Panc1 (cell line): ENCODE results near the gene FRMD5. TPM values are rescaled to one million over a fixed set of nuclear protein-coding genes. Genes with fewer than 3 reads are reported as not detected.

Experiments used
- ATAC-seq: fragments of 200-7000 bp; cut with Tn5 transposase; 2 replicates; pipeline ENCODE4 v1.9.1; 2020; ENCODE audit warnings: mild to moderate bottlenecking, moderate library complexity
- BruUV-seq: library from RNA; stranded (reverse); fragments of 400-500 nt; replicated peaks from 2 replicates; lab custom pipeline; 2021; lab: Mats Ljungman, UMichigan
- CTCF ChIA-PET: fragments of 300-600 bp; sonication (Branson Sonifier 250); formaldehyde crosslinking; loops from one replicate; lab custom pipeline; 2022; ENCODE audit warnings: antibody characterized with exemption; lab: Charles Lee
- POLR2A ChIA-PET: fragments of 300-600 bp; sonication (Branson Sonifier 250); formaldehyde crosslinking; loops from one replicate; lab custom pipeline; 2022; ENCODE audit warnings: antibody characterized with exemption; lab: Charles Lee
- DNase-seq: peaks from one replicate; pipeline ENCODE4 v3.0.0-alpha.2; 2010; ENCODE audit warnings: low read depth, low spot score
- H3K27ac ChIP-seq: 2 replicates; pipeline ENCODE4 v1.5.1; 2011; ENCODE audit warnings: mild to moderate bottlenecking, low read length, inconsistent platforms
- H3K27me3 ChIP-seq: fragments of 200-500 bp; sonication (Bioruptor generic); 2 replicates; pipeline ENCODE4 v1.6.0; 2014; ENCODE audit warnings: low read length, inconsistent platforms; ENCODE audit not compliant: control insufficient read depth, insufficient read depth
- H3K36me3 ChIP-seq: fragments of 200-500 bp; sonication (Bioruptor generic); 2 replicates; pipeline ENCODE4 v1.5.1; 2014; ENCODE audit warnings: inconsistent platforms, mild to moderate bottlenecking, low read length, moderate library complexity; ENCODE audit not compliant: control insufficient read depth, insufficient read depth
- H3K4me1 ChIP-seq: 2 replicates; pipeline ENCODE4 v1.5.1; 2011; ENCODE audit warnings: inconsistent platforms, mild to moderate bottlenecking, low read length, moderate library complexity; ENCODE audit not compliant: control insufficient read depth, insufficient read depth
- H3K4me3 ChIP-seq, 2 experiments: 2 replicates each; pipeline ENCODE4 v1.5.1; 2011 to 2012; ENCODE audit warnings: low read depth in 2 of 2, low read length in 2 of 2, mild to moderate bottlenecking in 2 of 2, inconsistent platforms in 1 of 2, moderate library complexity in 1 of 2
- H3K9me3 ChIP-seq: fragments of 200-500 bp; sonication (Bioruptor generic); 2 replicates; pipeline ENCODE4 v1.5.1; 2014; ENCODE audit warnings: low read depth, mild to moderate bottlenecking, inconsistent platforms, low read length, moderate library complexity; ENCODE audit not compliant: control insufficient read depth, insufficient read depth
- POLR2AphosphoS5 ChIP-seq: IDR thresholded peaks from 2 replicates; pipeline ENCODE4 v1.6.1; 2012; ENCODE audit warnings: mild to moderate bottlenecking, low read depth, low read length, moderate library complexity
- SIN3A ChIP-seq: IDR thresholded peaks from 2 replicates; pipeline ENCODE4 v1.6.1; 2012; ENCODE audit warnings: low read depth, mild to moderate bottlenecking, low read length, moderate library complexity, borderline replicate concordance; ENCODE audit not compliant: insufficient read depth
- TCF7L2 ChIP-seq: IDR thresholded peaks from 2 replicates; pipeline ENCODE4 v1.6.1; 2011; ENCODE audit warnings: mild to moderate bottlenecking, low read depth, low read length, inconsistent platforms
- in situ Hi-C: cut with HindIII; loops from 2 replicates; pipeline ENCODE4 v1.10.0; 2016; ENCODE audit warnings: low sequenced_read_pairs, low pct_unique_long_range_greater_than_20kb
- intact Hi-C: fragments of 100-400 bp; cut with micrococcal nuclease; formaldehyde crosslinking; loops from one replicate; pipeline ENCODE4 v1.10.0; 2022; ENCODE audit not compliant: unreplicated experiment
- total RNA-seq: library from RNA; stranded (reverse); gene quantifications from one replicate; pipeline ENCODE4 v1.2.1, GENCODE V29; 2021; ENCODE audit not compliant: unreplicated experiment
- TF ChIP-seq, protein P1 (sequence below), 2 experiments: IDR thresholded peaks; 2 replicates each; pipeline ENCODE4 v1.6.1; 2011 to 2012; ENCODE audit warnings: low read depth in 2 of 2, control low read depth in 1 of 2, low read length in 1 of 2, mild to moderate bottlenecking in 1 of 2, moderate library complexity in 1 of 2; ENCODE audit not compliant: insufficient read depth in 1 of 2
- TF ChIP-seq, protein P2 (sequence below): fragments of 450-650 bp; IDR thresholded peaks from 2 replicates; pipeline ENCODE4 v1.5.1; 2017; ENCODE audit warnings: mild to moderate bottlenecking

The FRMD5 gene
- total RNA-seq, 1 experiment from 2014 or later, result 18.3 TPM

- ATAC-seq (no peak), DNase-seq (no peak)
- Histone ChIP-seq H3K27ac (no peak overlapping the region), H3K36me3 (no peaks in the 10 kb centered on the region), H3K4me3 (no peak overlapping the region), H3K9me3 (no peaks in the 10 kb centered on the region), H3K27me3 (no peaks in the 10 kb centered on the region), H3K4me1 (no peaks in the 10 kb centered on the region)
- no TSS peak for BruUV-seq
- TF ChIP-seq POLR2AphosphoS5, result no peak
- no peak for TF ChIP-seq SIN3A
- TF ChIP-seq TCF7L2, result no peak
- POLR2A ChIA-PET, result no interaction called here
- in situ Hi-C loops, result no loop called here
- CTCF ChIA-PET, result no interaction called here
- intact Hi-C loops, result loop anchor here (5.0 kb wide), 1 partner anchor 167 kb away; no protein-coding TSS in a partner anchor
Measured at GRCh38 chr15:43899928-43900327, 295.1 kb downstream of the FRMD5 start.

- Histone ChIP-seq H3K4me1 (no peaks in the 10 kb centered on the region), H3K4me3 (no peak overlapping the region), H3K36me3 (no peaks in the 10 kb centered on the region), H3K27ac (no peak overlapping the region), H3K27me3 (no peaks in the 10 kb centered on the region), H3K9me3 (no peaks in the 10 kb centered on the region)
- ChIA-PET CTCF (no interaction called here), POLR2A (no interaction called here)
- DNase-seq (no peak), ATAC-seq (no peak)
- intact Hi-C loops, result no loop called here
- in situ Hi-C loops, result no loop called here
- no peak for TF ChIP-seq TCF7L2
- TF ChIP-seq, protein P1, sequence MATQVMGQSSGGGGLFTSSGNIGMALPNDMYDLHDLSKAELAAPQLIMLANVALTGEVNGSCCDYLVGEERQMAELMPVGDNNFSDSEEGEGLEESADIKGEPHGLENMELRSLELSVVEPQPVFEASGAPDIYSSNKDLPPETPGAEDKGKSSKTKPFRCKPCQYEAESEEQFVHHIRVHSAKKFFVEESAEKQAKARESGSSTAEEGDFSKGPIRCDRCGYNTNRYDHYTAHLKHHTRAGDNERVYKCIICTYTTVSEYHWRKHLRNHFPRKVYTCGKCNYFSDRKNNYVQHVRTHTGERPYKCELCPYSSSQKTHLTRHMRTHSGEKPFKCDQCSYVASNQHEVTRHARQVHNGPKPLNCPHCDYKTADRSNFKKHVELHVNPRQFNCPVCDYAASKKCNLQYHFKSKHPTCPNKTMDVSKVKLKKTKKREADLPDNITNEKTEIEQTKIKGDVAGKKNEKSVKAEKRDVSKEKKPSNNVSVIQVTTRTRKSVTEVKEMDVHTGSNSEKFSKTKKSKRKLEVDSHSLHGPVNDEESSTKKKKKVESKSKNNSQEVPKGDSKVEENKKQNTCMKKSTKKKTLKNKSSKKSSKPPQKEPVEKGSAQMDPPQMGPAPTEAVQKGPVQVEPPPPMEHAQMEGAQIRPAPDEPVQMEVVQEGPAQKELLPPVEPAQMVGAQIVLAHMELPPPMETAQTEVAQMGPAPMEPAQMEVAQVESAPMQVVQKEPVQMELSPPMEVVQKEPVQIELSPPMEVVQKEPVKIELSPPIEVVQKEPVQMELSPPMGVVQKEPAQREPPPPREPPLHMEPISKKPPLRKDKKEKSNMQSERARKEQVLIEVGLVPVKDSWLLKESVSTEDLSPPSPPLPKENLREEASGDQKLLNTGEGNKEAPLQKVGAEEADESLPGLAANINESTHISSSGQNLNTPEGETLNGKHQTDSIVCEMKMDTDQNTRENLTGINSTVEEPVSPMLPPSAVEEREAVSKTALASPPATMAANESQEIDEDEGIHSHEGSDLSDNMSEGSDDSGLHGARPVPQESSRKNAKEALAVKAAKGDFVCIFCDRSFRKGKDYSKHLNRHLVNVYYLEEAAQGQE (IDR thresholded peaks at IDR 0.05; ENCODE audit: insufficient read depth in 1 of 2, low read depth in 2 of 2, low read length in 1 of 2), result no peak
- BruUV-seq, result no TSS peak
Measured at GRCh38 chr15:43898891-43899290, 296.2 kb downstream of the FRMD5 start.

DNA sequence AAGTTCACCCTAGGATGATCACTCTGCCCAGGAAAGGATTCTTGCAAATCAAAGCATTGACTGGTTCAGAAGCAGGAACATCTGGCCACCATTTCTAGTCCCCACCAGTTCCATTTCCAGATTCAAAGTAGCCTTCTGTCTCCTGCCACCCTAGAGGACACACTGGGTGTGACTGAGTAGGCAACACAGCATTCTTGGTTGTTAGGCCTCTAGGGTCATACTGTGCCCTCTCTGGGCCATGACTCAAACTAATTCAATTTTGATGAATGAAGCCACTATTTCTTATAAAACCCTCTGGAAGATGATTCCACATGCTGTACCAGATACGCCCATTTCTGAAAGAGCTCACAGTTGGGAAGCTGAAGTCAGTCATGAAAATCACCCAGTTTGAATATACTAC is 298.5 kb downstream of the FRMD5 start:
- DNase-seq (no peak), ATAC-seq (no peak)
- POLR2A ChIA-PET, result no interaction called here
- H3K36me3 ChIP-seq, result no peaks in the 10 kb centered on the region
- no peaks in the 10 kb centered on the region for H3K4me1 ChIP-seq
- BruUV-seq, result no TSS peak
- no peak overlapping the region for H3K4me3 ChIP-seq
- H3K9me3 ChIP-seq, result no peaks in the 10 kb centered on the region
- no peaks in the 10 kb centered on the region for H3K27me3 ChIP-seq
- TF ChIP-seq TCF7L2 (no peak), POLR2AphosphoS5 (no peak), SIN3A (no peak)
- TF ChIP-seq, protein P1 (IDR thresholded peaks at IDR 0.05; ENCODE audit: insufficient read depth in 1 of 2, low read depth in 2 of 2, low read length in 1 of 2), result no peak
- TF ChIP-seq, protein P2, sequence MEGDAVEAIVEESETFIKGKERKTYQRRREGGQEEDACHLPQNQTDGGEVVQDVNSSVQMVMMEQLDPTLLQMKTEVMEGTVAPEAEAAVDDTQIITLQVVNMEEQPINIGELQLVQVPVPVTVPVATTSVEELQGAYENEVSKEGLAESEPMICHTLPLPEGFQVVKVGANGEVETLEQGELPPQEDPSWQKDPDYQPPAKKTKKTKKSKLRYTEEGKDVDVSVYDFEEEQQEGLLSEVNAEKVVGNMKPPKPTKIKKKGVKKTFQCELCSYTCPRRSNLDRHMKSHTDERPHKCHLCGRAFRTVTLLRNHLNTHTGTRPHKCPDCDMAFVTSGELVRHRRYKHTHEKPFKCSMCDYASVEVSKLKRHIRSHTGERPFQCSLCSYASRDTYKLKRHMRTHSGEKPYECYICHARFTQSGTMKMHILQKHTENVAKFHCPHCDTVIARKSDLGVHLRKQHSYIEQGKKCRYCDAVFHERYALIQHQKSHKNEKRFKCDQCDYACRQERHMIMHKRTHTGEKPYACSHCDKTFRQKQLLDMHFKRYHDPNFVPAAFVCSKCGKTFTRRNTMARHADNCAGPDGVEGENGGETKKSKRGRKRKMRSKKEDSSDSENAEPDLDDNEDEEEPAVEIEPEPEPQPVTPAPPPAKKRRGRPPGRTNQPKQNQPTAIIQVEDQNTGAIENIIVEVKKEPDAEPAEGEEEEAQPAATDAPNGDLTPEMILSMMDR, result no peak
- intact Hi-C loops (no loop called here), in situ Hi-C loops (no loop called here)
- CTCF ChIA-PET, result interaction anchor here (0.7 kb wide), 1 partner anchor 140 kb away, joined by 3 read pairs; no protein-coding TSS in a partner anchor
- no peak overlapping the region for H3K27ac ChIP-seq
